NCI-H128 (cell line): ENCODE data around the gene C11orf68.

Source experiments
- DNase-seq: peaks from one replicate; lab custom pipeline; 2025; ENCODE audit not compliant: unreplicated experiment; lab: John Stamatoyannopoulos, UW

Gene C11orf68

DNA sequence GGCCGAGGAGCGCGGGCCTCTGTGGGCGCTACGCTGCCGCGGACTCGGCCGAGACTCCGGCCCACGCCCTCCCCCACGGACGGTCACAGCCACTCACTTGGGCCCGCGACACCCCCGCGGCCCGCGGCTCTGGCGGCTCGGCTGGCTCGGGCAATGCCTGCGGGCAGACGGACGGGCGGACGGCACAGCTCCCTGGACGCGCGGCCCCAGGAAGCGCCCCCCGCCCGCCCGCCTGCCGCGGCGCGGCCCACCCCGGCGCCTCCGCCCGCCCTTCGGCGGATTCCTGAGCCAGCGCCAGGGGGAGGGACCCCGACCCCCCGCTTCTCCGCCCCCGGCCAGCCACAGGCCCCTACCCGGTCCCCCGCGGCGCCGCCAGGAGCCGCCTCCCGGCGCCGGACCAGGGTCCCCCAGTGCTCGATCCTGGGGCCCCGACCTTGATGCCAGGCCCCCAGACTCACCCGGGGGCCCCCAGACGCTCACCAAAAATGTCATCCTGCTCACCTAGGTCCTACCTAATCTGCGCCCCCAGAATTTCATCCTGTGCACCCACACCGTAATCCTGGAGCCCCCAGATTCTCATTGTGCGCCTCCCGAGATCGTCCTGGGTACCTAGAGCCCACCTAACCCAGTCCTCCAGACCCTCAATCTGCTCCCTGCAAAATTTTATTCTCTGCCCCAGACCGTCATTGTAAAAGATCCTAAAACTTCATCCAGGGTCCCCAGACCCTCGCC is 46.1 kb downstream of the C11orf68 start, which contains the start of gene EFEMP2:
EFEMP2 (minus strand) TSS at position 215 of the 732 bp plus-strand sequence. CDS start 446 bp downstream, outside the sequence.
- DNase-seq, result no peak

DNA sequence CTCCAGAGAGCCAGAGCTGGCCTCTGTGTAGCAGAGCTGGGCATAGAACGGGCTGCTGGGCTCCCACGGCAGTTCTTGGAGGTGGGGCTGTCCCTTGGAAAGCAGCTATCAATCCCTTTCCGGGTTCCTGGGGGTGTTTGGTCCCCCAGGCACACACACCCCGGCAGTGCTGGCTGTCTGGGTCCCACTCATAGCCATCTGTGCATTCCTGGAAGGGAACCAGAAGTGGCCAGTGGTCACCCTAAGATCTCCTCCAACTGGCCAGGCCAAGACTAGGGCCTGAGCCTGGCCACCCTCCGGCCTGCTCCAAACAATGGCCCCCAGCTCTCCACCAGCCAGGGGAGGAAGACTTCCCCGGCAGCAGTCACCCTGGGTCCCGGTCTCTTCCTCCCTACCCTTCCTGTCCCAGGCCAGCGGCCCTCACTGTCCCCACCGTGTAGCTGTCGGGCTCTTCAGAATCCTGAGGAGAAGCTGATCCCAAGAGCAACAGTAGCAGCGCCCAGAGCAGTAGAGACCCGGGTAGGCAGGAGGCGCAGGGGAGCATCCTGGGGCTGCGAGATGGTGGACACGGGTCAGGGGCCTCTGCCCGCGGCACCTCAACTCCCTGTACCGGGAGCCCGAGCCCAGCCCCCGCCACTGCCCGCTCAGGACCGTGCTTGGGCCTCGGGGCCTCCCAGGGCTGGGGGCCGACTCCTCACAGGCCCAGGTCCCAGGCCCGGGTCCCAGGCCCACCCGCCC is 46.9 kb downstream of the C11orf68 start:
- DNase-seq, result no peak

DNA sequence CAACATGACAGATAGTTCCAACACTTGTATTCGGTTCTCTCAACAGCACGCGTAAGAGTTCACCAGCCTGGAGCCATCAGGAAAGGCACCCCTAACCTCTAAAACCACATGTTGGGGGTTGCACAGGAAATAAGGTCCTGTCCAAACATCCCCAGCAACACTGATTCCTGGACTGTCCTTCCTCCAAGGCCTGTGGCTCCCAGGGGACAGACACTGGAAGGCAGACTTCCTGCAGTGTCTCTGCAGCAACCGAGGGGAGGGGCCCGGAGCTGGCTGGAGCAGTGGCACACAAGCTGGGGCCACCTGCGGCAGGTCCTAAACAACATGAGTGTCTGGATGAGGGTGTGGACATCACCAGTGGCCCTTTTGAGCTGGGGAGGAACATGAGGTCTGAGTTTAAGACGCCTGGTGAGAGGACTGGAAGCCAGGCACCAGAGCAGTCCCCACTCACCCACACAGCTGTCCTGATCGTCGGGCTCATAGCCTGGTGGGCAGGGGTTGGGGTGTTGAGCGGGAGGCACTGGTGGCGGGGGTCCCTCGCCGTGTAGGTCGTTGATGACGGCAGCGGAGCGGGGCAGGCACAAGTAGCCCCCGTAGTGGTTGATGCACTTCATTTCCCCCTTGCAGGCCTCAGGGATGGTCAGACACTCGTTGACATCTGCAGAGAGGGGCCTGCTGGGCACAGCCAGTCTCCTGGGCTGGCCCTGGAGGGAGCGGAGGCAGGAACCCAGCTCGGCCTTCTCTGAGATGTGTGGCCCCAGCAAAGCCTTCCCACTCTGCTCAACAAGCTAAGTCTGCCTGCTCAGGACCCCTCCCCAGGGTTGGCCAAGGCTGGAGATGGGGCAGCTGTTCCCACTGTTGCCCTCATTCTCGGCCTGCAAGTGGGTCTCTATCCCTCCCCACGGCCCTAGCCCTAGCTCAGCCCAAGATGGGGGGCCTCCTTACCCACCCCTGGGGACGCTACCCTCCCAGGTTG is 47.9 kb downstream of the C11orf68 start:
- DNase-seq, result no peak

DNA sequence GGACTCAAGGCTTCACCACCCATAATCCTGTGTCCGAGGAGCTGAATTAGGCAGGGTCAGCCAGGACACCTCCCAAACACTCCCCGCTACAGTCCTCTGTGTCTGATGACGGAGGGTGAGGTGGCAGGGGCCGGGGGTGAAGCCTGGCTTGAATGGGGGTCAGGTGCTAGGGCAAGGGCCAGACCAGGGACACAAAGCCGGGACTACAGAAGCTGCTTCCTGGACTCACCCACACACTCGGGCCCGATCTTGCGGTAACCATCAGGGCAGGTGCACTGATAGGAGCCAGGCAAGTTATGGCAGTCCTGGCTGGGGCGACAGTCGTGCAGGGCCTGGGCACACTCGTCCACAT is 48.6 kb downstream of the C11orf68 start:
- DNase-seq, result no peak

DNA sequence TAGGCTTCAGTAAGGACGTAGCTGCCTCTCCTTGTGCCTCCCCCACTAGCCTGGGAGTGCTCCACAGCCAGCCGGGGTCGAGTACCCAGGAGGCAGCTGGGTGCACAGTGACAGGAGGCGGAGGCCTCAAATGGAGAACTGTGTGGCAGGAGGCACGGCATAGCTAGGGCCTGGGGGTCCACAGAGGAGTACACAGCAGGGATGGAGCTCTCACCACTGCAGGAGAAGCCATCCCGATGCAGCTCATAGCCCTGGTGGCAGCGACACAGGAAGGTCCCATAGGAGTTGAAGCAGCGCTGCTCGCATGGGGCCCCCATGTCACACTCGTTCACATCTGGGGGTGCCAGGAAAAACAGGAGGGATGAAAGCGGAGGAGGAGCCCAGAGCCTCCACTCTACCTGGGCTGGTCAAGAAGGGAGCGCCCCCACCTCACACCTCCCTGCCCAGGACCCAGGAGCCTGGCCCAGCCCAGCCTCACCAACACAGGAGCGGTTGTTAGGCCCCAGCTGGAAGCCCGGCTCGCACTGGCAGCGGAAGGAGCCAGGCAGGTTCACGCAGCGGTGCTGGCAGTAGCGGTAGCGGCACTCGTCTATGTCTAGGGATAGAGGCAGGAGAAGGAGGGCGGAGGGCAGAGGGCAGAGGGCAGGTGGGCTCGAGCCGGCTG is 49.1 kb downstream of the C11orf68 start:
- no peak for DNase-seq

DNA sequence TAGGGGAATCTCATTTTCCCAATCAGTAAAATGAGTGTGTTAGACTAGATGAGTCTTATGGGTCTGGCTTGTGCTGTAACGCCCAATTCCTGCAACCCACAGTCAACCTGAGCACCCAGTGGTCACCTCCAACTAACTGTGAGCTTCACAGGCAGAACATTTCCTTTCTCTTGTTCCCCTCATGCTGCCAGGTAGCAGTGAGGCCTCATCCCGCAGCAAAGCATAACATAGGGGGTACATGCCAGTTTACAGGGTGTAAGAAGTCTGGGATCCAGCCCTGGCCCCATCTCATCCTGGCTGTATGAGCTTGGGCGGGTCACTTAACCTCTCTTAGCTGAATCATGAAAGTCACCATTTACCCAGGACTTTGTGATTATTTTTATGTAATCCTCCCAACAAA is 50.0 kb downstream of the C11orf68 start:
- DNase-seq, result no peak

DNA sequence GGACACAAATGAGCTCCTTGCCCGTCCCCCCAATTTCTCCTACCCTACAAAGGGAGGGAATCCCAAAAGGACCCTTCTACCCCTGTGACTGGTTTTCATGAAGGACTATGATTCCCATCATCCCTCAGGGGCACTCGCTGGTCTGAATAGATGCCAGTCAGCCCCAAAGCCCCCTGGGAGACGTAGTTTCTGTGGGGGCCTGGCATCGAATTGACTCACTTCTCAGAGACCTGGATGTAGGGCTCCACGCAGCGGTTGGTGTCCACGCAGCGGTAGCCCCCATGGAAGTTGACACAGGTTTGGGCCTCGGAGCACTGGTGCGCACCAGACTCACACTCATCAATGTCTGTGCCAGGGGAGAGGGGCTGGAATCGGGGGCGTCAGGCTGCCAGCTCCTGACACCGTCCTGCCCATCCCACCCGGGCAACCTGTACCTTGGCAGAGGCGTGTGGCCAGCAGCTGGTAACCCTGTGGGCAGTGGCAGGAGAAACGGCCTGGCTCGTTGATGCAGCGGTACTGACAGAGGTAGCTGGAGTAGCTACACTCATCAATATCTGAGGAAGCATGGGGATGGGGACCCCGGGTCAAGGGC is 50.7 kb downstream of the C11orf68 start:
- no peak for DNase-seq

DNA sequence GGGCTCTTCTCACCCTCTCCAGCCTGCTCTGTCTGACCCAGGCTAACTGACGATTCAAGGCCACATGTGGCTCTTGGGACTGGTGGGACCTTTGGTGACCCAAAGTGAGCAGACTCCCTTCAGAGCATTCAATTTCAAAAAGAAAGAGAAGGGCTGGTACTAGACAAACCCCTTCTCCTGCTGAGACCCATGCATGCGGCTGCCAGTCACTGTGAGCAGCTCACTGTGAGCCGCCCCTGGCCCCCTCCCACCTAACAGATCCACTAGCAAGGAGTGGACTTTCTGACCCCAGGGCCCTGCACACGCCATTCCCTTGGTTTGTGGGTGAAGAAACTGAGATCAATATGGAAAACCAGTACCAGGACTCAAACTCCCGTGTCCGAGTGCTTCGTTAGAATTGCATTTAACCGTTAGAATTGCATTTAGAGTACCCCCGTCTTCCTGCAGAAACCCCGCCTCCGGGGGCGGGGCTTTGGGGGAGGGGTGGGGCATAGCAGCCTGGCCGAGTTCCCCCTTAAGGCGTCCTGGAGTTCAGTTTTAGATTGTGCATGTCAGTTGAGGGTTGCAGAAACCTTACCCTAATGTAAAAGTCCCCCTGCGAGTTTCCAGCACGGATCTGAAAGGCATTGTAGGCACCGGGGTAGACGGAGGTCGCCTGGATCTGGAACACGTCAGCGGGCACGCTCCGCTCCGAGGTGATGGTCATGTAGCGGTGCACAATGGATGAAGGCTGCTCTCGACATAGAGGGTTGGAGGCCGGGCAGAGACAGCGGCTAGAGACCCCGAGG is 51.4 kb downstream of the C11orf68 start:
- DNase-seq, result no peak
